HG02943 (cell line): ENCODE data around the gene PCNX3.
A peak's percentile ranks its signal among the peaks of the same experiment; 100 is the strongest.

ENCODE experiments used
- ATAC-seq: cut with Tn5 transposase; IDR thresholded peaks from one replicate; pipeline ENCODE4 v1.9.1; 2021; ENCODE audit warnings: mild to moderate bottlenecking, low read depth, moderate library complexity; ENCODE audit not compliant: unreplicated experiment

The PCNX3 gene

DNA sequence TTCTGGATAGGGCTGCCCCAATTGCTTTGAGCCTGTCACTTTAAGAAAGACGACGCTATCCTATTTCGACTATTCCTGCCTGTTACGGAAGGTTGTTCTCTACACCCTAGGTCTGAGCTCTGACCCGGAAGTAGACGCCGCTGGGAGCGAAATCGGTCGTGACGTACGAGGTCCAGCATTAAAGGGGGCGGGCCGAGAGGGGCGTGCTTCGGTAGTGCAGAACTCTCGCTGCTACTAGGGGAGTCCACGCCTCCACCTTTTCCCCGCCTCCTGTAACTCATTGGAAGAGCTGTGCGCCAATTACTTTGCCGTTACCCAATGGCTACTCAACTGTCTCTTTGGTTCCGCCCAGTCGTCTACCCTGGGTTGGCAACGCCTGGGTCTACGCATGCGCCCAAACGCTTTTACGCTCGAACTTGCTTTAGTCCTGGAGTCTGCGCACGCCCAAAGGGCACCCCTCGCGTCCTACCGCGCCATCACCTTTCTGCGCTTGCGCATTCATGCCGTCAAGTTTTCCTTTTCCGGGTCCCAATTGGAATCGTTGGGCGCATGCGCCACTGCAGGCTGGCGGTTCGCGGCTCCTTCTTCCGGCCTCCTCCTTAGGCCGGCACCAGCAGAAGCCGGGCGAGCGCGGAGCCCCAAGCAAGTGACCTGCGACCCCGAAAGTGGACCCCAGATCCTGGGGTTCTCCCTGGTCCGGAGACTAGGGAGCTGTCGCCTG lies at the start of gene PCNX3:
PCNX3 (plus strand) TSS at position 548 of the 721 bp plus-strand sequence. CDS start 536 bp downstream, outside the sequence.
- ATAC-seq, result peak; percentile 81

GRCh38 chr11:65569164-65569972 lies 46.2 kb upstream of the PCNX3 start:
- no peak for ATAC-seq

DNA sequence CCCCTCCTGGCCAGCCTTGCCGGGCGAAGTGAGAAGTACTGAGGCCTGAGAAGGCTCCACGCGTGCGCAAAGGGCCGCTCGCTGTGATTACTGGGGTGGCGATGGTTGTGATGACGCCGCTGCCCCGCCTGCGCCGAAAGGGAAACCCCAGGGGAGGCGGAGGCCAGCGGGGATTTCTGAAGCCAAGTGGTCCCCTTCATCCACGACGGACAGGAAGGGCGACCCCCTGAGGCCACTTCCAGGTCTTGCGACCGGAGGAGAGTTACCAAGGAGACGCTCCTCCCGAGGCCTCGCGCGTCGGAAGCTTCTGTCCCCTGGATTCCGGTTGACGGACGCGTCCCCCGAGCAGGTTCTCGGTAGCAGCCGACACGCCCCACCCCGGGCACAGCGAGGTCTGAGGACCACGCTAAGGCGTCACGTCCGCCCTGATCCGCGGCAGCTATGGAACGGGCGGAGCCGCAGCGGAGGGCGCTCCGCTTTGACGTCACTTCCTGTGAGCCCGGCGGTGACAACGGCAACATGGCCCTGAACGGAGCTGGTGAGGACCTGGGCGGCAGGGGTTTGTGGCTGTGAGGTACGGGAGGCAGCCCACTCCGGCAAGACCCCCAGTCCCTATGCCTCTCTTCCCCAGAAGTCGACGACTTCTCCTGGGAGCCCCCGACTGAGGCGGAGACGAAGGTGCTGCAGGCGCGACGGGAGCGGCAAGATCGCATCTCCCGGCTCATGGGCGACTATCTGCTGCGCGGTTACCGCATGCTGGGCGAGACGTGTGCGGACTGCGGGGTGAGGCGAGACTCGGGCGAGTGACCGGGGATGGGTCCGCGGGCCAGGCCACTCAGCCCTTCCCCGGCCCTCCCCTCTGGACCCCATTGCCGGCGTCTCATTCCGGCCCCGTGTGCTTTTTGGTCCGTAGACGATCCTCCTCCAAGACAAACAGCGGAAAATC lies 45.3 kb upstream of the PCNX3 start, which contains the start of gene ZNRD2:
ZNRD2 (plus strand) TSS at position 505 of the 946 bp plus-strand sequence; CDS start at position 520, 15 bp downstream.
- ATAC-seq, result peak; percentile 54

DNA sequence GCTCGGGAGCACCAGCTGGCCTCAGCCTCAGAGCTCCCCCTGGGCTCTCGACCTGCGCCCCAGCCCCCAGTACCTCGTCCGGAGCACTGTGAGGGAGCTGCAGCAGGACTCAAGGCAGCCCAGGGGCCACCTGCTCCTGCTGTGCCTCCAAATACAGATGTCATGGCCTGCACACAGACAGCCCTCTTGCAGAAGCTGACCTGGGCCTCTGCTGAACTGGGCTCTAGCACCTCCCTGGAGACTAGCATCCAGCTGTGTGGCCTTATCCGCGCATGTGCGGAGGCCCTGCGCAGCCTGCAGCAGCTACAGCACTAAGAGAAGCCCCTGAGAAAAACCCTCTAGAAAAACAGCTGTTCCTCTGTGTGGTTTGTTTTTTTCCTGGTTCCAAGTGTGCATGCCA lies 44.2 kb upstream of the PCNX3 start:
- ATAC-seq, result no peak

DNA sequence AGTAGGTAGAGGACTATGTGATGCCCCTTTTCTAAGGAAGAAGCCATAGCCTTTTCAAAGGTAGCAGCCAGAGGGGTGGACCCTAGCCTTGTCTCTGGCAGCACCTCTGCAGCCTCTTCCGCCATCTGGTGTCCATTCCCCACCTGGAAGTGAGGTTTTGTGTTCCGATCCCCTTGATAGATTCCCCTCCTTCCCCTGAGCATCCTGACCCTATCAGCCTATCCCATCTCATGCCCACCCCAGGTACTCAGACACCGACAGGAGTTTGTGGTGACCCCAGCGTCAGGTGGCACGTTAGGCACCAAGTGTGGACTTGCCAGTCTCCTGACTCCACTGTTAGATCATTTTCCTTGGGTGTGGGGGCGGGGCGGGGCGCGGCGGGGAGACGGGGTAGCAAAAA lies 43.6 kb upstream of the PCNX3 start:
- ATAC-seq, result no peak

DNA sequence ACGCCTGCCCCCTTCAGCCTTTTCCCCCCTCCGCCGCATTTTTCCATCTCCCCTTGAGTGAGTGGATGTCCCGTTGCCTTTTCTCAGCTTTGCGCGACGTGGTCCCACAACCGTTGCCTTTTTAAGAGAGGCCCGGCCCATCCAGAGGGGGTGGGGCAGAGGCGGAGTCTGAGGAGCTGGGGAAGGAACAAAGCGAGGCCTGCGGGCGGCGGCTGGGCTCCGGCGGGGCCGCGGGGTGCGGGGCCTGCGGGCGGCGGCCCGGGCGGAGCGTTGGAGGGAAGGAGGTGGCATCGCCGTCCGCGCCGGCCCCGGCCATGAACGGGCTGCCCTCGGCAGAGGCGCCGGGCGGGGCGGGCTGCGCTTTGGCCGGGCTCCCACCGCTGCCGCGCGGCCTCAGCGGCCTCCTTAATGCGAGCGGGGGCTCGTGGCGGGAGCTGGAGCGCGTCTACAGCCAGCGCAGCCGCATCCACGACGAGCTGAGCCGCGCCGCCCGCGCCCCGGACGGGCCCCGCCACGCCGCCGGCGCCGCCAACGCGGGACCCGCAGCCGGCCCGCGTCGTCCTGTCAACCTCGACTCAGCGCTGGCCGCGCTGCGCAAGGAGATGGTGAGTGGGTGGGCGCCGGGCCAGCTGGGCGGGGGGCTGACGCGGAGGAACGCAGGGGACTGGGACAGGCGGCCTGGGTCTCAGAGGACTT lies 43.1 kb upstream of the PCNX3 start, which contains the start of gene FAM89B:
FAM89B (plus strand) TSS at position 183 of the 696 bp plus-strand sequence; CDS start at position 315, 132 bp downstream.
- no peak for ATAC-seq

GRCh38 chr11:65573391-65574079 lies 42.0 kb upstream of the PCNX3 start:
- no peak for ATAC-seq

DNA sequence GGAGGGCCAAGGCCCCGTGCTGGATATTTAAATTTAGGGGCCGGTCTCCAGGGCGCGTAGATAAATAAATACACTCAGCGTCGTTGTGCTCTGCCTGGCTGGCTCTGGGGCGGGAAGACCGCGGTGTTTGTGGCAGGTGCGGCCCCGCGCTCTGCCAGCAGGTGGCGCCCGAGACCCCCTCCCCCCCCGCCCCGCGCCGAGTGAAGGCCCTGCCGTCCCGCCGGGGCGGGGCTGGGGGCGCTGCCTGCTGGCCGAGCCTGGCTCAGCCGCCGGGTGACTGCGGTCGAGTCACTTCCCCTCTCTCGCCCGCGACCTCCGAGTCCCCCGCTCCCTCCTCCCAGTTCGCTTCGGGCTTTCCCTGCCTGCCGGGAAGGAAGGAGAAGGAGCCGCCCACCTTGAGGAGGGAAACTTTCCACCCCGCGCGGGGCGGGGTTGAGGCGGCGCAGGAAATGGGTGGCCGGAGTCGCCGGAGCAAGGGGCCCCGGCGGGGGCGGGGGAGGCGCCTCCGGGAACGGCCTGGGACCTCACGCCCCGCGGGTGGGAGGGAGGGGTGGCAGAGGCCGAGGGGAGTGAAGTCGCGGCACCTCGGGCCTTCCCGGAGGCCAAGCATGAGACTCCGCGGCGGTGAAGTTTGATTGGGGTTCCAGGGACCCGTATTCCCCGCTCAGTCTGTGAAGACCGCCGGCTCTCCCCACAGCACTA lies 41.3 kb upstream of the PCNX3 start:
- peak; percentile 27 for ATAC-seq

DNA sequence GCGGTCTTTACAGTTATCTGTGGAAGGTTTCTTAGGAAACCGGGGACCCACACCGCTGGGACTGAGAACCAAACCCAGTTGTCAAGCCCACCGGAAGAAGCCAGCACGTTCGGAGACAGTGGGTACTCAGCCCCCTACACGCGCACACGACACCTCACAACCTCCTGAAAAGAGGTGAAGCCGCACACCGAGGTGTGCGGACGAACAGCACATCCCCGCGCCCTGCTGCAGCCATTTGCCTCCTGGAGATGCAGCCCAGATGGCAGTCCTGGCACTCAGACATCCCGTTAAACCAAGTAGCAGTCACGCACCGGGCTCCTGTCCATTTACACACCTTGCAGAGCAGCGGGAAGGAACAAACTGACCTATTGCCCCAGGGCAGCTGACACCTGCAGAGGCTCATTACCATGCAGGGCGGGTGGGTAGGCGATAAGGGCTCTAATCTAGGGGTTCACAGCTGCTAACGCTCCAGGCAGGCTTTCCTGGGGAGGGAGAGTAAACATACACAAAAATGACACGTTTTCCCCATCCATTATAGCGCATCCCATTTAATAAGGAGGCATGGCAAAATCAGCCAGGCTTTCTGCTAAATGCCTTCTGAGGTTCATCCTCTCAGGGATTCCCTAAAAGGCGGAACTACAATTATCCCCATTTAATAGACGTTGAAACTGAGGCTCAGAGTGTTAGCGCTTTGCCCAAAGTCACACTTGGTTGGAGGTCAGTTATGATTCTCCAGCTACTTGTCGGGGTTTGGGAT lies 40.6 kb upstream of the PCNX3 start:
- ATAC-seq, result no peak

DNA sequence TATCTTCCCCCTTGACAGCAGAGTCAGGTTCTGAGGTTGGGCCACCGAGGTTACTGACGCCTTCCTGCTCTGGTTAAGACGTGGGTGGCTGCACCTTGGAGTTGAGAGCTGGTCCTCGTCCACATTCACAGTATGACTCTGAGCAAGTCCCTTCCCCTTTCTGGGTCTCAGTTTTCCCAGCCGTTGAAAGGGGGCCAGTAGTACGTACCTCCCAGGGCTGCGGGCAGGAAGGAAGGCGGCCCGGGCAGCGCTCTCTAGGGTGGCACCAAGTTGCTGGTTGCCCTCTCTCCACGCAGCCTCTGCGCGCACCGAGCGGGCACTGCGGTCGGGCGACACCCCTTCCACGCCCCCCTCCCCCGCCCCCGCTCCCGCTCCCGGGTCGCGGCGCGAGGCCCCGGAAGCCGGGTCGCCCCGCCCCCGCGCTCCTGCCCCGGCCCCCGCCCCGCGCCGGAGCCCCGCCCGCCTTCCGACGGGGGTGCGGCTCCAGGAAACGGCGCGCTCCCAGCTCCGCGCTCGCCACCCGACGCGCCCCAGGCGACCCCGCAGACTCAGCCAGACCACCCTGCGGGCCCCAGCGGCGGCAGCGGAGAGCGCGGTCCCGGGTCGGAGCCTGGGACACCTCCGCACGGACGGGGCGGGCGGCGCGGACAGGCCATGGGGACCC lies 39.9 kb upstream of the PCNX3 start, which contains the start of gene EHBP1L1:
EHBP1L1 (plus strand) TSS at position 486 of the 664 bp plus-strand sequence. CDS start 250 bp downstream, outside the sequence.
- ATAC-seq, result no peak

- ATAC-seq, result no peak
Measured at GRCh38 chr11:65576232-65576866, 39.2 kb upstream of the PCNX3 start.

GRCh38 chr11:65576867-65577755 lies 38.5 kb upstream of the PCNX3 start:
- no peak for ATAC-seq

DNA sequence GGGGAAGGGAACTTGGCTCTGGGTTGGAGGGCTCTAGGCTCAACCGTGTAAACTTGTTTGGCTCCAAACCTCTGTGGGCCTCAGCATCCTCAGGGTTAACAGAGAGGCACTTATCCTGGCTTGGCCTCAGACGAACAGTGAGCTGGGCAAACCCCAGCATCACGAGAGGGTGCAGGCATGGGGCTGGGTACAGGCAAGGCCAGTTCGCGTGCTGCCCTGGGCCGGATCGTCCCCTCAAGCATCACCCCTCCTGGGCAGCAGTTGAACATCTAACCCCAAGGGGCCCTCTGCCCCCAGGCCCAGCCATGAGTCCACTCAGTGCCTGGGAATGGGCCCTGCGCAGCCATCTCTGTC lies 37.8 kb upstream of the PCNX3 start:
- ATAC-seq, result no peak

GRCh38 chr11:65578134-65578533 lies 37.4 kb upstream of the PCNX3 start:
- no peak for ATAC-seq

GRCh38 chr11:65578667-65579066 lies 36.9 kb upstream of the PCNX3 start:
- no peak for ATAC-seq

DNA sequence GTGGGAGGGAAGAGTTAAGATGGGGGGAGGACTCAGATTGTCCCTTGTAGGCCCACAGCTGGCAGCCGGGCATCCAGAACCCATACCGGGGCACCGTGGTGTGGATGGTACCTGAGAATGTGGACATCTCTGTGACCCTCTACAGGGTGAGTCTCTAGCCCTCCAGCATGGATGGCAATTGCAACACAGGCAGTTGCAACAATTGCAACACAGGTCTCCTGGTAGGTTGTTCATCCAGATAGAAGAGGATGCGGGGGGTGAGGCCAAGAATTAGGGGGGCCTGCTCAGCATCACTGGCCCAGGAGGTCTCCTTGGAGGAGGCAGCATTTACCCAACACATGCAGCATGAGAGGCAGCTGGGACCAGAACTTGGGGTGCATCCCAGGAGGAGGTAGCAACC lies 36.3 kb upstream of the PCNX3 start:
- ATAC-seq, result no peak
